DND-41 (cell line): Measurements from ENCODE around the gene SLC24A3.

ENCODE experiments used
- CTCF ChIP-seq: IDR thresholded peaks from 2 replicates; pipeline ENCODE4 v1.5.1; 2012; ENCODE audit warnings: borderline replicate concordance, low read length, moderate library complexity, mild to moderate bottlenecking; ENCODE audit not compliant: poor library complexity, severe bottlenecking; ENCODE audit errors: extremely low read depth
- EZH2 ChIP-seq: IDR thresholded peaks from 3 replicates; pipeline ENCODE4 v1.6.1; 2012; ENCODE audit warnings: borderline replicate concordance, low read depth, mild to moderate bottlenecking, moderate library complexity, low read length, inconsistent platforms; ENCODE audit not compliant: severe bottlenecking

GRCh38 chr20:19769507-19769906 is 557.1 kb downstream of the SLC24A3 start:
- TF ChIP-seq CTCF (no peak), EZH2 (no peak)
